HG03439 (cell line): ENCODE data around the gene ERC2.

Source experiments
- ATAC-seq: cut with Tn5 transposase; IDR thresholded peaks from one replicate; pipeline ENCODE4 v1.9.1; 2021; ENCODE audit warnings: mild to moderate bottlenecking, moderate library complexity; ENCODE audit not compliant: unreplicated experiment

Gene ERC2

GRCh38 chr3:56260262-56260661 is 208.0 kb downstream of the ERC2 start:
- ATAC-seq = no peak

GRCh38 chr3:56257826-56258225 is 210.4 kb downstream of the ERC2 start:
- no peak for ATAC-seq

GRCh38 chr3:56254835-56255234 is 213.4 kb downstream of the ERC2 start:
- no peak for ATAC-seq

GRCh38 chr3:56253941-56254665 is 214.2 kb downstream of the ERC2 start:
- ATAC-seq = no peak

- no peak for ATAC-seq
These were observed 216.8 kb downstream of the ERC2 start for GRCh38 chr3:56251343-56251945.

- ATAC-seq = no peak
These were observed 220.2 kb downstream of the ERC2 start for GRCh38 chr3:56248021-56248420.

- no peak for ATAC-seq
These were observed 230.0 kb downstream of the ERC2 start for GRCh38 chr3:56238299-56238698.

- ATAC-seq = no peak
These were observed 234.5 kb downstream of the ERC2 start for GRCh38 chr3:56233742-56234141.

GRCh38 chr3:56229311-56229710 is 239.0 kb downstream of the ERC2 start:
- no peak for ATAC-seq

GRCh38 chr3:56222866-56223265 is 245.4 kb downstream of the ERC2 start:
- no peak for ATAC-seq

- ATAC-seq = no peak
These were observed 248.1 kb downstream of the ERC2 start for GRCh38 chr3:56219894-56220805.

GRCh38 chr3:56209982-56210751 is 258.1 kb downstream of the ERC2 start:
- ATAC-seq = no peak

- ATAC-seq = no peak
These were observed 260.3 kb downstream of the ERC2 start for GRCh38 chr3:56207922-56208321.

- ATAC-seq = no peak
These were observed 262.9 kb downstream of the ERC2 start for GRCh38 chr3:56205406-56205805.

GRCh38 chr3:56202997-56203396 is 265.3 kb downstream of the ERC2 start:
- ATAC-seq = no peak

GRCh38 chr3:56201407-56201806 is 266.9 kb downstream of the ERC2 start:
- no peak for ATAC-seq

GRCh38 chr3:56200251-56200650 is 268.0 kb downstream of the ERC2 start:
- no peak for ATAC-seq

GRCh38 chr3:56197991-56198390 is 270.3 kb downstream of the ERC2 start:
- ATAC-seq = no peak

GRCh38 chr3:56197259-56197965 is 270.9 kb downstream of the ERC2 start:
- ATAC-seq = no peak

- no peak for ATAC-seq
These were observed 271.6 kb downstream of the ERC2 start for GRCh38 chr3:56196700-56197099.
